Measurements from ENCODE around the gene SLC7A4. TPM values are rescaled to one million over a fixed set of nuclear protein-coding genes. Genes with fewer than 3 reads are reported as not detected.
A peak's percentile ranks its signal among the peaks of the same experiment; 100 is the strongest.
"Not testable (repeated sequence)": the region's sequence is repeated elsewhere in the genome, so short reads cannot be mapped to it uniquely, and the experiment has no call there.

The SLC7A4 gene
- total RNA-seq, 1 donor from 2014 or later: 0.70 TPM

GRCh38 chr22:21064917-21065864 is 32.8 kb upstream of the SLC7A4 start:
- DNase-seq (ENCODE audit: low read depth): no peak

DNA sequence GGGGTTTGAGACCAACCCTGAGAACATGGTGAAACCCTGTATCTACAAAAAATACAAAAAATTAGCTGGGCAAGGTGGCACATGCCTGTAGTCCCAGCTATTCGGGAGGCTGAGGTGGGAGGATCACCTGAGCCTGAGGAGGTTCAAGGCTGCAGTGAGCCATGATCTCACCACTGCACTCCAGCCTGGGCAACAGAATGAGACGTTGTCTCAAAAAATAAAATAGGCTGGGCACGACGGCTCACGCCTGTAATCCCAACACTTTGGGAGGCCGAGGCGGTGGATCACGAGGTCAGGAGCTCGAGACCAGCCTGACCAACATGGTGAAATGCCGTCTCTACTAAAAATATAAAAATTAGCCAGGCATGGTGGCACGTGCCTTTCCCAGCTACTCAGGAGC is 32.1 kb upstream of the SLC7A4 start:
- DNase-seq (ENCODE audit: low read depth): not testable (repeated sequence)

DNA sequence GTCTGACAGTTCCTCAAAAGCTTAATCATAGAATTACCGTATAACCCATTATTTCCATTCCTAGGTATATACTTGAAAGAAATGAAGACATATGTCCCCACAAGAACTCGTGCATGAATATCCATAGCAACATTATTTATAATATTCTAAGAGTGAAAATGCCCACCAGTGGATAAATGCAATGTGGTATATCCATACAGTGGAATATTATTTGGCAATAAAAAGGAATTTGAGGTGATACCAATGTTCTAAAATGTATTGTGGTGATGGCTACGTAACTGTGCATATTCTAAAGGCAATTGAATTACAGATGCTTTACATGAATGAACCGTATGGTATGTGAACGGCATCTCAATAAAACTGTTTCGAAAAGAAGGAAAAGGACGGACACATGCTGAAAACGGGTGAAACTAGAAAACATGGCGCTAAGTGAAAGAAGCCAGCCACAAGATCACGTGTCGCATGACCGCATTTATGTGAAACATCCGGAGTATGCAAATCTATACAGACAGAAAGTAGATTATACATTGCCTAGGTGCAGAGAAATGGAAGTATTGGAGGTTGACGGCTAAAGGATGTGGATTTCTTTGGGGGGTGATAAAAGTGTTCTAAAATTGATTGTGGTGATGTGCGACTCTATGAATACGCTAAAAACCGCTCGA is 29.4 kb upstream of the SLC7A4 start:
- not testable (repeated sequence) for DNase-seq (ENCODE audit: low read depth)

GRCh38 chr22:21060363-21060762 is 28.0 kb upstream of the SLC7A4 start:
- not testable (repeated sequence) for DNase-seq (ENCODE audit: low read depth)

GRCh38 chr22:21055880-21056319 is 23.5 kb upstream of the SLC7A4 start:
- DNase-seq (ENCODE audit: low read depth): no peak

GRCh38 chr22:21055564-21055834 is 23.1 kb upstream of the SLC7A4 start:
- no peak for DNase-seq (ENCODE audit: low read depth)

DNA sequence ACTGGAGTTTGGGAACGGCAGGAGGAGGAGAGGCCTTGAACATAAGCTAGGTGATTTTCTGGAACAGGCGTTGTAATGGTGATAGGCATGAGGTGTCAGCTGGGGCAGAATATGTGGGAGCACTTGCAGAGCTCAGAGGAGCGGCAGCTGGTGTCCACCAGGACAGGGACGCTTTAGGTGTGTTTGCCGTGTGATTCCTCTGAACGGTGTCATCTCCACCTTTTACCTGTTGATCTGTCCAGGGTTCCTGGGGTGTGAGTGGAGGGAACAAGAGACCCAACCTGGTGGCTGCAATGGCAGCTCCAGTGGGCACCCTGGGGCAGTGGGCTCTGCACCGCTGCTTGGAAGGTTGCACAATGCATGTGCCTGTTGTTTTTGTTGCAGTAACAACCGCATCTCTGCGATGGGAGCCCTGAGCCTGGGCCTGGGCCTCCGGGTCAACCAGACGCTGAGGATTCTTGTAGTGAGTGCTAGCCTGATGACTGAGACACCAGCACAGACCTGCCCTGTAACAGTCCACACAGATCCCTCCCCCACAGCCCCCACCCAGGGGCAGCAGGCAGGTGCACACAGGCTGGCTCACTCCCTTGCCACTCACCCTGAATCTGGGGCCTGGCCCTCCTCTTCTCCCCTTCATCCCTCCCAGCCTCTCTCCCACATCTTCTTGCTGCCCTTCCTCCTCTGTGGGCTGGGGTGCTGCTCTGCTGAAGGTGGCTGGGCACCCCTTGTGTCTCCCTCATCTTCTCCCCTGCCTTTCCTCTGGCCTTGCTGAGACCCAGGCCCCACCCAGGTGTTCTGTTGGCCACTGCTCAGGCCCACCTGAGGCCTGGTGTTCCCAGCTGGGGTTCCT is 22.6 kb upstream of the SLC7A4 start:
- DNase-seq (ENCODE audit: low read depth): no peak

DNA sequence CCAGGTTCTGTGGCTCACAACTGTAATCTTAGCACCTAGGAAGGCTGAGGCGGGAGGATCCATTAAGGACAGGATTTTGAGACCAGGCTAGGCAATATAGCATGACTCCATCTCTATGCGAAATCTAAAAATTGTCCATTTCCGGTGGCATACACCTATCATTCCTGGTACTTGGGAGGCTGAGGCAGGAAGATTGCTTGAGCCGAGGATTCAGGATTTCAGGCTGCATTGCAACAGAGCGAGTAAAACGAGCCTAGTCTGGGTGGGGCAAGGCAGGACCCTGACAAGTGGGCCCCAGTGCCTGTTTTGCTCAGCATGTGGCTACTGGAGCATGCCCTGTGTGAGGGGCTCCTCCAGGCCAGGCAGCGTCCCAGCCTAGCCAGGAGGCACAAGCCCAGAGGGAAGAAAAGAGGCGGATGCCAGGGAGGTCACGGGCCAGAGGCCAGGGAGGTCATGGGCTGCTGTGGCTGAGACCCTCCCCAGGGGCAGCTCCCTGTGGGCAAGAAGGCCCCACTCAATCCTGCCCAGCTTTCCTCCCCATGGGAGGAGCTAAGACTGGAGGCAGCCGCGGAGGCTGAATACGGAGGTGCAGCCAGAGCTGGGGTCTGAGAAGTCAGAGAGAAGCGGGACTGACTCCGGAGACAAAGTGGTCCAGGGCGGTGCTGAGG is 21.8 kb upstream of the SLC7A4 start:
- DNase-seq (ENCODE audit: low read depth): no peak

DNA sequence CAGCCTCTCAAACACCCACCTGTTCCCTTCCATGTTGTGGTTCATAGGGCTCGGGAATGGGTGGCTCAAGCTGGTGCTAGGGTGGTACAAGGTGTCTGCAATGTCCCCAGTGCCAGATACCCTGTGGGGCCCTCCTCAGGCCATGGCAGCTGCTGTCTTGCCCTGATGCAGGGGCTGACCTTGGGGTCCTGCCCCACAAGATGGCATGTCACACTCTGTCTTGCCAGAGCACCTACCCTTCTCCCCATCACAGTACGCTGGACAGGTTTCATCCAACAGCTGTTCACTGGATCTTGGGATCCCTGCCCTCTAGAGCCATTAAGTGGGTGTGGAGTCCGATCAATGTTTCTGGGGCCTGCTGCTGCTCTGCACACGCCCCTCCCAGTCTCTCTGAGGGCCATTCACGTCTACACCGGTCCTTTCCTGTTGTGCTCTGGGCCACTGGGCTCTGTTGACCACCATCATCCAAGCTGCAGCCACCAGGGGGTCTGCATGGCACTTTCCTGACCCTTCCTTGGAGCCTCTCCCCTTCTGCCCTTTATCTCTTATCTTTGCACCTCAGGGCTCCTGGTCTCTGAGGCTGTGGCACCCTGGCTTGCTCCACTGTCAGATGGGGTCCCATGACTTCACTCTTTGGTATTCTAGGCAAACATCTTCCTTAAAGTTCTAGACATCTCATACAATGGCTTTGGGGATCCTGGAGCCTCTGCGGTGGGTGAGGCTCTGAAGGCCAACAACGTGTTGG is 20.5 kb upstream of the SLC7A4 start:
- no peak for DNase-seq (ENCODE audit: low read depth)

DNA sequence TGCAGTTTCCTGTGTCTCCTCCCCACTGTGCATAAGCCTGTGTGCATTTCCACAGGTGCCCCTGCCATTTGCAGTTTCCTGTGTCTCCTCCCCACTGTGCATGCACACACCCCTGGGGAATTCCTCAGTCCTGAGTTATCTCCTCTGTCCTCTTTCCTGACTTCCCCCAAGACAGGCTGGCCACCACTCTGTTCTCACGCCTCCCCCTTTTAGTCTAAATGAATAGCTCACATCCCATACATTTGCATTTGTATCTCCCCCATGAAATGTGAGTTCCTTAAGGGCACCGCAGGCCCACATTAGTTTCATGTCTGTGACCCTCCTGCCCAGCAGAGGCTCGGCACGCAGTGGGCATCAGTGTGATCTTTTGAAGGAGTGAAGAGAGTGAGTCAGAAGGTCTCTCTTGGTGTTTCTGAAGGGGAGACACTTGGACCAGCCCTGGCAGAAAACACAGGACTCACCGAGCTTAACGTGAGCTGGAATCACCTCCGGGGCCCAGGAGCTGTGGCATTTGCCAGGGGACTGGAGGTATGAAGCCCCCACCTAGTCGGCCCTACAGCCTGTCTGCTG is 19.6 kb upstream of the SLC7A4 start:
- DNase-seq (ENCODE audit: low read depth): no peak

DNA sequence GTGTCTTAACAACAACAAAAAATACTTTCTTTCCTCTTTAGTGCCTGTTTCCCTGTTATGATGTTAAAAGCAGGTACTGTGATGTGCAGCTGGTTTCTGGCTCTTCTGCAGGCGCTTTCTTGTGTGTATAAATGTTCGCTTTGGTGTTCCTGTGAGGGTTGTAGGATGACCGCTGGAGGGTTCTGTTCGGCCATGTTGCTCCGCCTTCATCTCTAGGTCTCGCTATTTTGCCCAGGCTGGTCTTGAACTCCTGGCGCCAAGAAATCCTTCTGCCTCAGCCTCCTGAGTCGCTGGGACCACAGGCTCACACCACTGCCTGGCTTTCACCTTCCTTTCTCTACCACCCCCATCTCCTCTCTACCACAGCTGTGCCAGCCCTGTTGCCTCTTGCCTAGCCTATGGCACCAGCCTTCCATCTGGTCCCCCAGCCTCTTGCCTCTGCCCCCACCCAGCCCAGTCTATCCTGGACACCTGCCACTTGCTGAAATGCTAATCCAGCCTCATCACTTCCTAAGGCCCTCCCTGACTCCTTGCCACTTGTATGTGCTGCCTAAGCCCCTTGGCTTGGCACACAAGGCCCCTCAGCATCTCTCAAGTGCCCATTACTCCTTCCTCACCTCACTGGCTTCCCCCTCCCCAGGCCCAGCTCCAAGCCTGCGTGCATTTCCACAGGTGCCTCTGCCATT is 18.9 kb upstream of the SLC7A4 start:
- DNase-seq (ENCODE audit: low read depth): no peak

DNA sequence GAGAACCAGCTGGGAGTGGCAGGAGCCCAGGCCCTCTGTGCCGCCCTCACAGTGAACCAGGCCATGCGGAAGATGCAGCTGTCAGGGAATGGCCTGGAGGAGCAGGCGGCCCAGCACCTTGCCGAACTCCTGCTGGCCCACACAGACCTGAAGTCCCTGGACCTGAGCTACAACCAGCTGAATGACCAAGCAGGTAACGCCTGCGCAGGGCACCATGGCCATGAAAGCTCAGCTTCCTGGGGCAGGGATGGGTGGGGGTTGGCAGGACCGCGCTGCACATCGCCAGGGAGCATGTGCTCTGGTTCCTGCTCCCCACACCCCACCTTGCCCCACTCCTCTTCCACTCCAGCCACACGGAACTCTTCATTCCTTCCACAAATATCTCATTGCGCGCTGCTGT is 16.6 kb upstream of the SLC7A4 start:
- DNase-seq (ENCODE audit: low read depth): not testable (repeated sequence)

DNA sequence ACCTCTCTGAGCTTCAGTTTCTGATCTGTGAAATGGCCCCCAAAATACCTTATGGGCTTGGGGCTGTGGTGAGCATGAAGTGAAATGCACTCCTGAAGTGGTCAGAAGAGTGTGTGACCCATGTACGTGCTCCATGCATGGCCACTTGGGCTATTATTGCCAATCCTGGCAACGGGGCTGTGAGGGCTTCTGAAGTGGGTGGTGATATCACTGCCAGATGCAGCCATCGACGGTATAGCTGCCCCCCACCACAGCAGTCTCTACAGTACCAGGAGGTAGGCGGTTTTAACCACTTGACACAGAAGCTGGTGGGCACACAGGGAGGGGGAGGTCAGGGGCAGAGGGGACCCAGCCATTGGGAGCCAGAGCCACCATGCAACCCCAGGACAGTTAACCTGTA is 16.1 kb upstream of the SLC7A4 start:
- not testable (repeated sequence) for DNase-seq (ENCODE audit: low read depth)

- no peak for DNase-seq (ENCODE audit: low read depth)
Observed at GRCh38 chr22:21047730-21048129, 15.4 kb upstream of the SLC7A4 start.

- DNase-seq (ENCODE audit: low read depth): no peak
Observed at GRCh38 chr22:21047035-21047661, 14.8 kb upstream of the SLC7A4 start.

GRCh38 chr22:21045585-21046294 is 13.4 kb upstream of the SLC7A4 start, which contains the start of gene LRRC74B:
LRRC74B (plus strand) TSS chr22:21045946; CDS start chr22:21045987, 41 bp downstream.
- peak; percentile 96 for DNase-seq (ENCODE audit: low read depth)

GRCh38 chr22:21044931-21045584 is 12.7 kb upstream of the SLC7A4 start:
- DNase-seq (ENCODE audit: low read depth): peak; percentile 95
